Natural killer cell (primary cell): ENCODE results near the gene SLC6A8. TPM values are rescaled to one million over a fixed set of nuclear protein-coding genes. Genes with fewer than 3 reads are reported as not detected.

ENCODE experiments used
- ATAC-seq, 3 donors: fragments of 150-1000 bp in 2 of 3; fragments of 200-7000 bp in 1 of 3; cut with Tn5 transposase; 1 replicate in 1 of 3; 2 replicates in 2 of 3; pipeline ENCODE4 v1.10.0; 2021; ENCODE audit warnings: mild to moderate bottlenecking in 2 of 3, moderate library complexity in 2 of 3
- DNase-seq, 2 donors: peaks; one replicate each; pipeline versions ENCODE4 v3.0.0 to v3.0.0-alpha.2; 2013 to 2021; ENCODE audit warnings: mixed read lengths in 1 of 2
- H3K27ac ChIP-seq: one replicate; pipeline ENCODE4 v1.5.1; 2013; ENCODE audit warnings: mild to moderate bottlenecking, low read length
- H3K27me3 ChIP-seq: one replicate; pipeline ENCODE4 v1.6.1; 2013; ENCODE audit warnings: low read length; ENCODE audit not compliant: control insufficient read depth, insufficient read depth
- H3K36me3 ChIP-seq: one replicate; pipeline ENCODE4 v1.6.1; 2013; ENCODE audit warnings: low read length; ENCODE audit not compliant: control insufficient read depth, insufficient read depth
- H3K4me1 ChIP-seq: one replicate; pipeline ENCODE4 v1.6.1; 2013; ENCODE audit warnings: low read length; ENCODE audit not compliant: control insufficient read depth, insufficient read depth
- H3K4me3 ChIP-seq: one replicate; pipeline ENCODE4 v1.5.1; 2013; ENCODE audit warnings: low read length
- H3K9me3 ChIP-seq: one replicate; pipeline ENCODE4 v1.6.1; 2013; ENCODE audit warnings: low read length; ENCODE audit not compliant: control insufficient read depth, insufficient read depth
- H3K27ac Mint-ChIP-seq, 2 donors: one replicate each; pipeline ENCODE4 v1.8.0; 2022; ENCODE audit warnings: mild to moderate bottlenecking in 2 of 2, mixed read lengths in 2 of 2, moderate library complexity in 1 of 2
- H3K27me3 Mint-ChIP-seq, 2 donors: one replicate each; pipeline ENCODE4 v1.8.0; 2022; ENCODE audit warnings: low read depth in 2 of 2, mixed read lengths in 2 of 2
- H3K36me3 Mint-ChIP-seq: one replicate; pipeline ENCODE4 v1.8.0; 2022; ENCODE audit warnings: mixed read lengths
- H3K4me1 Mint-ChIP-seq, 2 donors: one replicate each; pipeline ENCODE4 v1.8.0; 2022; ENCODE audit warnings: mixed read lengths in 2 of 2
- H3K4me3 Mint-ChIP-seq: one replicate; pipeline ENCODE4 v1.8.0; 2022; ENCODE audit warnings: mild to moderate bottlenecking, moderate library complexity, mixed read lengths
- H3K9me3 Mint-ChIP-seq, 2 donors: one replicate each; pipeline ENCODE4 v1.8.0; 2022; ENCODE audit warnings: mixed read lengths in 2 of 2
- CTCF ChIP-seq: fragments of 200-600 bp; IDR thresholded peaks from one replicate; pipeline ENCODE4 v1.8.0; 2022; ENCODE audit warnings: antibody characterized with exemption
- WGBS: methylation state at CpG from one replicate; pipeline ENCODE4 v1.1.7; 2013; ENCODE audit warnings: missing lambda C conversion rate; ENCODE audit not compliant: insufficient coverage; 5-methylcytosine and 5-hydroxymethylcytosine counted together
- intact Hi-C: fragments of 100-400 bp; cut with micrococcal nuclease; formaldehyde crosslinking; loops from one replicate; pipeline ENCODE4 v1.14.2; 2022
- total RNA-seq, 4 donors: library from RNA; stranded (reverse); fragments of 120-200 nt in 1 of 4; gene quantifications; one replicate each; pipeline versions ENCODE4 v1.2.3 to v1.2.4, GENCODE V29; 2013 to 2022

SLC6A8 gene
- total RNA-seq, 3 donors from 2014 or later (not counting 1 experiment from before 2014, with no cell fraction given) = 0.77 to 2.5 (median 1.4) TPM

GRCh38 chrX:153706799-153707198 is 19.1 kb downstream of the SLC6A8 start:
- Mint-ChIP-seq H3K36me3 (no peaks in the 10 kb centered on the region), H3K9me3 (no peaks in the 10 kb centered on the region), H3K4me3 (no peak overlapping the region), H3K27ac (peak overlapping the region in 1 of 2 donors; percentile 63), H3K27me3 (no peaks in the 10 kb centered on the region), H3K4me1 (peaks cover 0 to 7% of the 10 kb centered on the region in 2 donors)
- no peak for TF ChIP-seq CTCF
- H3K9me3 ChIP-seq = no peaks in the 10 kb centered on the region
- H3K27me3 ChIP-seq = no peaks in the 10 kb centered on the region
- no peak overlapping the region for H3K4me3 ChIP-seq
- no peak for DNase-seq
- no peak for ATAC-seq
- H3K36me3 ChIP-seq = peaks cover 35% of the 10 kb centered on the region
- H3K4me1 ChIP-seq = no peaks in the 10 kb centered on the region
- intact Hi-C loops = no loop called here
- 95% methylated on average over 9 of the region's 9 CpGs for WGBS
- no peak overlapping the region for H3K27ac ChIP-seq

DNA sequence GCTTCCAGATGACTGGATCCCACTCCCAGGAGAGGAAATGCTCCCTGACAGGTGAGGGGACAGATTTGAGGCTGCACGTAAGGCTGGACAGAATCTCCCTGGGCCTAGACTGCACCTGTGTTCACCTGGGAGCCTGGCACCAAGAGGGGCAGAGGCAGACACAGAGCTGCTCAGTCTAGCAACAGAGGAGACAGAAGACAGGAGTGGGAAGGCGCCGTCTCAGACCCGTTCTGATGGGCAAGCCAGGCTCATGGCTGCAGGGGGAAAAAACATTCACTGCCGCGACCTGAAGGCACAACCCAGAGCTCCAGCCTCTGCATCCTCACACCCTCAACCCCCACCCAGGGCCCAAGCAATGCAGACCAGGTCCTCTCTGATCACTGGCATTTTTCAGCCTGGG is 19.7 kb downstream of the SLC6A8 start:
- Histone ChIP-seq H3K36me3 (peaks cover 31% of the 10 kb centered on the region), H3K4me1 (no peaks in the 10 kb centered on the region), H3K27me3 (no peaks in the 10 kb centered on the region), H3K27ac (no peak overlapping the region), H3K4me3 (no peak overlapping the region), H3K9me3 (no peaks in the 10 kb centered on the region)
- H3K36me3 Mint-ChIP-seq = no peaks in the 10 kb centered on the region
- TF ChIP-seq CTCF = no peak
- DNase-seq = no peak
- no peak overlapping the region for H3K4me3 Mint-ChIP-seq
- H3K4me1 Mint-ChIP-seq = peaks cover 0 to 7% of the 10 kb centered on the region in 2 donors
- intact Hi-C loops = no loop called here
- no peaks in the 10 kb centered on the region for H3K9me3 Mint-ChIP-seq
- WGBS = 100% methylated on average over 1 of the region's 6 CpGs
- H3K27me3 Mint-ChIP-seq = no peaks in the 10 kb centered on the region
- no peak overlapping the region for H3K27ac Mint-ChIP-seq
- no peak for ATAC-seq

- Mint-ChIP-seq H3K27ac (no peak overlapping the region), H3K9me3 (no peaks in the 10 kb centered on the region), H3K27me3 (no peaks in the 10 kb centered on the region), H3K36me3 (no peaks in the 10 kb centered on the region), H3K4me3 (no peak overlapping the region), H3K4me1 (peaks cover 0 to 7% of the 10 kb centered on the region in 2 donors)
- peak in 1 of 3 donors; percentile 52 for ATAC-seq
- Histone ChIP-seq H3K36me3 (peaks cover 32% of the 10 kb centered on the region), H3K9me3 (no peaks in the 10 kb centered on the region), H3K27me3 (no peaks in the 10 kb centered on the region), H3K27ac (no peak overlapping the region), H3K4me3 (no peak overlapping the region), H3K4me1 (no peaks in the 10 kb centered on the region)
- DNase-seq = peak in 1 of 2 donors; percentile 50
- no peak for TF ChIP-seq CTCF
- WGBS = 51% methylated on average over 13 of the region's 13 CpGs
- intact Hi-C loops = no loop called here
Measured at GRCh38 chrX:153708415-153708814, 20.7 kb downstream of the SLC6A8 start.
